GM19099 (cell line): ENCODE results near the gene ULK1.

Source experiments
- POLR2A ChIP-seq: IDR thresholded peaks from 3 replicates; pipeline ENCODE4 v1.6.1; 2011; ENCODE audit warnings: low read depth; ENCODE audit not compliant: insufficient read length; ENCODE audit errors: extremely low read depth

ULK1 gene

GRCh38 chr12:131948166-131948712 is 53.8 kb downstream of the ULK1 start:
- TF ChIP-seq POLR2A, result no peak

DNA sequence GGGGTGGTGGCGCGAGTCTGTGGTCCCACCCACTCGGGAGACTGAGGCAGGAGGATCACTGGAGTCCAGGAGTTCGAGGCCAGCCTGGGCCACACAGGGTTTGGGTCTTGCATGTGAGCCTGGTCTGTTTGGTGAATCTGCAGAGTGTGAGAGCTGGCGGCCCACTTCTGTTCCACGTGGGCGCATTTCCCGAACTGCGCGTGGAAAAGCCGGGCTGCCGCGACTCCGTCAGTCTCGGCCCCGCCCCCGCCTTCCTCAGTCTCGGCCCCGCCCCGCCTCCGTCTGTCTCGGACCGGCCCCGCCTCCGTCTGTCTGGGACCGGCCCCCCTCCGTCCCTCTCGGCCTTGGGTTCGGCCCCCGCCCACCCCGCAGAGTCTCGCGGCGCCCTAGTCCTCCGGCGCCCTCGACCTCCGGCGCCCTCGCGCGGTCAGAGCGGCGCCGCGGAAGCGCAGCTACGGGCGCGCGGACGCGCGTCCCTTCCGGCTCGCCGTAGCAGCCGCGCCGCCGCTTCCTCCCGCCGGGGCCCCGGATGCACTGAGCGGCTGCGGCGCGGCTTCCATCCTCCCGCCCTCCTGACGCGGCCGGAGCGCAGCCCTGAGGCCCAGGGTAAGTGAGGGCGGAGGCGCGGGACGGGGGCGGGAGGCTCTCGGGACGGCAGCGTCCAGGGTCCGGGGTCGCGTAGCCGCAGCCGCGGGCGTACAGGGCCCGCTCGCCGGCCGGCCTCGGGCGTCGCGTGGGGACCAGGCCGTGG is 55.2 kb downstream of the ULK1 start, which contains the start of gene EP400:
Gene EP400, plus strand, starts transcription at position 512 of the 751 bp plus-strand sequence. CDS start 10,678 bp downstream, outside the sequence.
- TF ChIP-seq POLR2A, result peak; percentile 76

DNA sequence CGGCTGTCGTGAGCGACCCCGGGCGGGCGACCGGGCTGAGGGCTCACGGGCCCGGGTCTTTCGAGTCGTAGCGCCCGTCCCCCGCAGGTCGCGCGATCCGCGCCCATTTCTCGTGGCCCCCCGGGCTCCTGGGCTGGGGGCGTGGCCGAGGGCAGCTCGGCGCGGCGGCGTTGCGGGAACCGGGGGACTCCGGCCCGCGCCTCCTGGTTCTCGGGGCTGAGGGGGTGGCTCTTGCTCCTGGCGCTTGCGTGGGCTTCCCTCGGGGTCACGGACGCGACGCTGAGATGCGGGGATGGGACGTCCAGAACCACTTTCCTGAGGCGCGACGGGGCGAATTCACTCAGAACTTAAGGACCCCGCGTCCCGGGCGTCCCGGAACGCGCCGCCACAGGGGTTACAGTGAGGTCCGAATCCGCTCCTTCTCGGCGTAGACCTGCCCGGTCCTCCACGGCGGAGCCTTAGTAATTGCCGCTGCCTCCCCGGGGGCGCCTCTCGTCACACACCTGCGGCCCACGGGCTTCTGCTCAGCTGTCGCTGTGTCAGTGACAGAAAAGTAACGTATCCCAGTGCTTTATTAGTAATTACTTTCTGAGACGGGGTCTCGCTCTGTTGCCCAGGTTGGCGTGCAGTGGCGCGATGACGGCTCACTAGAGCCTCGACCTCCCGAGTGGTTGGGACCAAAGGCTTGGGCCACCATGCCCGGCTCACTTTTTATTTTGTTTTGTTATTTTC is 55.9 kb downstream of the ULK1 start:
- TF ChIP-seq POLR2A, result no peak

GRCh38 chr12:131959116-131959515 is 64.7 kb downstream of the ULK1 start:
- TF ChIP-seq POLR2A, result no peak

- TF ChIP-seq POLR2A, result no peak
Measured at GRCh38 chr12:131959641-131960589, 65.5 kb downstream of the ULK1 start.

- TF ChIP-seq POLR2A, result no peak
Measured at GRCh38 chr12:131962069-131962468, 67.6 kb downstream of the ULK1 start.

- no peak for TF ChIP-seq POLR2A
Measured at GRCh38 chr12:131963381-131963780, 69.0 kb downstream of the ULK1 start.

- no peak for TF ChIP-seq POLR2A
Measured at GRCh38 chr12:131965073-131965472, 70.7 kb downstream of the ULK1 start.

DNA sequence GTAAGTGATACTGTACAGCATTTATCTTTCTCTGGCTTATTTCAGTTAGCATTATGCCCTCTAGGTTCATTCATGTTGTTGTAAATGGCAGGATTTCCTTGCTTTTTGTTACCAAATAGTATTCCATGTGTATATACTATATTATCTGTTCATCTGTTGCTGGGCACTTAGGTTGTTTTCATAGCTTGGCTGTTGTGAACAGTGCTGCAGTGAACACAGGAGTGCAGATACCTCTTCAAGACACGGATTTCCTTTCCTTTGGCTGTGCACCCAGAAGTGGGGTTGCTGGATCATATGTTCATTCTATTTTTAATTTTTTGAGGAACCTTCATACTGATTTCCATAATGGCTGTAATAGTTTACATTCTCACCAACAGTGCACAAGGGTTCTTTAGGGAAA is 76.8 kb downstream of the ULK1 start:
- TF ChIP-seq POLR2A, result no peak
